H1 (cell line): ENCODE data around the gene XCL1. TPM values are rescaled to one million over a fixed set of nuclear protein-coding genes. Genes with fewer than 3 reads are reported as not detected.

Experiments used
- CTCF ChIA-PET: fragments of 300-600 bp; sonication (Branson Sonifier 250); formaldehyde crosslinking; loops from one replicate; lab custom pipeline; 2021; ENCODE audit not compliant: partially characterized antibody; lab: Charles Lee
- POLR2A ChIA-PET: fragments of 300-600 bp; sonication (Branson Sonifier 250); formaldehyde crosslinking; loops from one replicate; lab custom pipeline; 2021; ENCODE audit warnings: inconsistent platforms; ENCODE audit not compliant: partially characterized antibody; lab: Charles Lee
- DNase-seq, 2 experiments: peaks; one replicate each; pipeline versions ENCODE4 v3.0.0 to v3.0.0-alpha.2; 2010 to 2022; ENCODE audit warnings: low spot score in 2 of 2, low read depth in 1 of 2, mixed read lengths in 1 of 2
- FAIRE-seq: peaks from 2 replicates; lab custom pipeline; 2011; peaks lifted over from hg19 to GRCh38; lab: Jason Lieb, UNC
- H2AFZ ChIP-seq: 2 replicates; pipeline ENCODE4 v1.8.1; 2012; ENCODE audit warnings: low read length, inconsistent platforms
- H2AK5ac ChIP-seq: 2 replicates; pipeline ENCODE4 v1.6.1; 2013; ENCODE audit warnings: low read depth, low read length
- H2BK120ac ChIP-seq: replicated peaks from 2 replicates; pipeline ENCODE3; 2013; ENCODE audit warnings: low read depth, low read length, inconsistent platforms
- H2BK12ac ChIP-seq: 2 replicates; pipeline ENCODE4 v1.6.1; 2013; ENCODE audit warnings: low read depth, low read length
- H2BK15ac ChIP-seq: 2 replicates; pipeline ENCODE4 v1.6.1; 2013; ENCODE audit warnings: low read length
- H2BK20ac ChIP-seq: 2 replicates; pipeline ENCODE4 v1.6.1; 2013; ENCODE audit warnings: low read length
- H2BK5ac ChIP-seq: 2 replicates; pipeline ENCODE4 v1.6.1; 2013; ENCODE audit warnings: low read depth, low read length
- H3K14ac ChIP-seq: 2 replicates; pipeline ENCODE4 v1.6.1; 2013; ENCODE audit warnings: inconsistent platforms; ENCODE audit not compliant: insufficient read length
- H3K18ac ChIP-seq: 2 replicates; pipeline ENCODE4 v1.6.1; 2013; ENCODE audit warnings: low read length; ENCODE audit errors: extremely low read depth
- H3K23ac ChIP-seq: 2 replicates; pipeline ENCODE4 v1.6.1; 2013; ENCODE audit warnings: inconsistent platforms; ENCODE audit not compliant: insufficient read length
- H3K23me2 ChIP-seq: 2 replicates; pipeline ENCODE4 v1.6.1; 2013; ENCODE audit warnings: low read depth, low read length
- H3K27ac ChIP-seq: 2 replicates; pipeline ENCODE4 v1.6.1; 2011; ENCODE audit warnings: low read depth, low read length, inconsistent platforms
- H3K27me3 ChIP-seq, 4 experiments: replicated peaks in 1 of 4; 1 replicate in 1 of 4; 2 replicates in 3 of 4; pipeline versions ENCODE4 v1.6.1 to v1.8.1; 2011 to 2013; ENCODE audit warnings: low read length in 3 of 4, mild to moderate bottlenecking in 3 of 4, inconsistent platforms in 2 of 4, mixed read lengths in 2 of 4, moderate library complexity in 1 of 4; ENCODE audit not compliant: control insufficient read depth in 3 of 4, insufficient read depth in 3 of 4; ENCODE audit errors: extremely low read depth in 1 of 4
- H3K36me3 ChIP-seq, 4 experiments: 2 replicates each; pipeline versions ENCODE4 v1.6.1 to v1.8.1; 2011 to 2013; ENCODE audit warnings: mild to moderate bottlenecking in 4 of 4, low read length in 3 of 4, moderate library complexity in 2 of 4, control low read depth in 1 of 4, inconsistent platforms in 1 of 4; ENCODE audit not compliant: insufficient read depth in 4 of 4, control insufficient read depth in 2 of 4
- H3K4ac ChIP-seq: replicated peaks from 2 replicates; pipeline ENCODE3; 2013; ENCODE audit warnings: low read length, low read depth, mixed read lengths, inconsistent platforms; ENCODE audit not compliant: insufficient read length
- H3K4me1 ChIP-seq, 4 experiments: replicated peaks in 1 of 4; 1 replicate in 1 of 4; 2 replicates in 3 of 4; pipeline versions ENCODE4 v1.6.1 to v1.8.1; 2011 to 2013; ENCODE audit warnings: low read length in 3 of 4, inconsistent platforms in 2 of 4, mixed read lengths in 1 of 4; ENCODE audit not compliant: insufficient read depth in 4 of 4, control insufficient read depth in 3 of 4
- H3K4me2 ChIP-seq, 2 experiments: 2 replicates each; pipeline versions ENCODE4 v1.6.1 to v1.8.1; 2011 to 2013; ENCODE audit warnings: low read depth in 2 of 2, low read length in 2 of 2, control low read depth in 1 of 2, inconsistent platforms in 1 of 2, mild to moderate bottlenecking in 1 of 2; ENCODE audit not compliant: insufficient read depth in 1 of 2
- H3K4me3 ChIP-seq, 4 experiments: fragments of 200-600, 300-600 bp in 1 of 4; sonication (generic), shearing (Covaris generic), sonication (Bioruptor Twin) in 1 of 4; 2 replicates each; pipeline versions ENCODE4 v1.5.1 to v1.8.1; 2011 to 2016; ENCODE audit warnings: low read length in 4 of 4, low read depth in 3 of 4, control low read depth in 2 of 4, inconsistent platforms in 2 of 4, mild to moderate bottlenecking in 2 of 4, mixed read lengths in 1 of 4, moderate library complexity in 1 of 4; ENCODE audit not compliant: insufficient read depth in 2 of 4; ENCODE audit errors: extremely low read depth in 1 of 4
- H3K56ac ChIP-seq: replicated peaks from 2 replicates; pipeline ENCODE3; 2013; ENCODE audit warnings: low read depth, mild to moderate bottlenecking, mixed read lengths, low read length, inconsistent platforms; ENCODE audit not compliant: insufficient read length
- H3K79me1 ChIP-seq: 2 replicates; pipeline ENCODE4 v1.6.1; 2013; ENCODE audit warnings: low read depth, low read length, control low read depth
- H3K79me2 ChIP-seq, 2 experiments: 2 replicates each; pipeline versions ENCODE4 v1.6.1 to v1.8.1; 2012 to 2013; ENCODE audit warnings: low read length in 2 of 2, mild to moderate bottlenecking in 2 of 2, inconsistent platforms in 1 of 2; ENCODE audit not compliant: insufficient read depth in 2 of 2, control insufficient read depth in 1 of 2
- H3K9ac ChIP-seq, 4 experiments: replicated peaks in 1 of 4; 1 replicate in 1 of 4; 2 replicates in 3 of 4; pipeline versions ENCODE4 v1.6.1 to v1.8.1; 2011 to 2013; ENCODE audit warnings: low read depth in 3 of 4, low read length in 3 of 4, control low read depth in 2 of 4, mild to moderate bottlenecking in 2 of 4, moderate library complexity in 2 of 4, inconsistent platforms in 1 of 4; ENCODE audit errors: extremely low read depth in 1 of 4
- H3K9me3 ChIP-seq, 2 experiments: 2 replicates each; pipeline versions ENCODE4 v1.6.1 to v1.8.1; 2012 to 2013; ENCODE audit warnings: mild to moderate bottlenecking in 2 of 2, moderate library complexity in 2 of 2, control low read depth in 1 of 2, inconsistent platforms in 1 of 2, low read depth in 1 of 2, low read length in 1 of 2, mixed read lengths in 1 of 2; ENCODE audit not compliant: insufficient read depth in 2 of 2
- H4K20me1 ChIP-seq, 2 experiments: replicated peaks in 1 of 2; 2 replicates each; pipeline versions ENCODE3 to v1.8.1; 2011 to 2013; ENCODE audit warnings: inconsistent platforms in 2 of 2, low read length in 2 of 2, mild to moderate bottlenecking in 1 of 2; ENCODE audit not compliant: insufficient read depth in 2 of 2, control insufficient read depth in 1 of 2
- H4K5ac ChIP-seq: 2 replicates; pipeline ENCODE4 v1.6.1; 2013; ENCODE audit warnings: low read length, low read depth, mixed read lengths, inconsistent platforms; ENCODE audit not compliant: insufficient read length
- H4K8ac ChIP-seq: 2 replicates; pipeline ENCODE4 v1.8.0; 2013; ENCODE audit warnings: mild to moderate bottlenecking, moderate library complexity, low read length, inconsistent platforms; ENCODE audit not compliant: insufficient read depth; ENCODE audit errors: extremely low read depth
- H4K91ac ChIP-seq: replicated peaks from 2 replicates; pipeline ENCODE3; 2013; ENCODE audit warnings: low read length, mixed read lengths, inconsistent platforms; ENCODE audit not compliant: insufficient read length
- BACH1 ChIP-seq: IDR thresholded peaks from 2 replicates; pipeline ENCODE4 v1.6.1; 2012; ENCODE audit warnings: low read length, improper control_type of control experiment
- CEBPB ChIP-seq: IDR thresholded peaks from 2 replicates; pipeline ENCODE4 v1.6.1; 2012; ENCODE audit warnings: low read depth, low read length
- WGBS, 2 experiments: shearing (Covaris generic) in 1 of 2; methylation state at CpG; one replicate each; pipeline versions ENCODE4 v1.1.6 to v1.1.7; 2013 to 2015; ENCODE audit warnings: low lambda C conversion rate in 2 of 2, mixed read lengths in 2 of 2, inconsistent platforms in 1 of 2, low coverage in 1 of 2, missing lambda C conversion rate in 1 of 2; ENCODE audit not compliant: insufficient replicate concordance in 2 of 2, insufficient coverage in 1 of 2, insufficient read length in 1 of 2; ENCODE audit errors: extremely low coverage in 1 of 2, missing lambda C conversion rate in 1 of 2; 5-methylcytosine and 5-hydroxymethylcytosine counted together
- polyA plus RNA-seq, 7 experiments: library from polyadenylated mRNA; depleted of rRNA in 3 of 7; stranded (reverse) in 5 of 7; unstranded in 2 of 7; fragments of >200 nt in 5 of 7; fragments of 200-250 nt in 2 of 7; gene quantifications; 1 replicate in 5 of 7; 2 replicates in 1 of 7; 4 replicates in 1 of 7; pipeline versions ENCODE4 v1.2.1 to v1.2.3, GENCODE V29; 2011 to 2013; ENCODE audit warnings: missing spikeins in 2 of 7, mixed read lengths in 2 of 7
- total RNA-seq: library from RNA; stranded (reverse); fragmentation: NEBNext Ultra II Directional; extraction: Animal tissue kit (Norgen Biotek cat#: 25700); gene quantifications from 2 replicates; pipeline ENCODE4 v1.2.1, GENCODE V29; 2021

Gene XCL1
- total and polyA plus RNA-seq, 2 of the 8 experiments (the other 6 are each of a cell fraction or from before 2014, with no cell fraction given) = 0.39 to 0.63 TPM

- CTCF ChIA-PET = interaction anchor here (0.6 to 3.0 kb wide), 8 partner anchors 8 to 401 kb away, joined by 3 to 7 read pairs (median 3); no protein-coding TSS in a partner anchor
- no peak for FAIRE-seq
- H2AFZ ChIP-seq = no peak overlapping the region
- H3K79me1 ChIP-seq = no peaks in the 10 kb centered on the region
- H2BK20ac ChIP-seq = no peak overlapping the region
- H3K27ac ChIP-seq = no peak overlapping the region
- H3K4me1 ChIP-seq = no peaks in the 10 kb centered on the region
- TF ChIP-seq BACH1 (no peak), CEBPB (no peak)
- POLR2A ChIA-PET = no interaction called here
- no peak overlapping the region for H2AK5ac ChIP-seq
- H2BK120ac ChIP-seq = no peak overlapping the region
- no peak overlapping the region for H4K8ac ChIP-seq
- H3K9me3 ChIP-seq = no peaks in the 10 kb centered on the region
- no peak overlapping the region for H3K18ac ChIP-seq
- no peak overlapping the region for H4K91ac ChIP-seq
- H3K4me3 ChIP-seq = no peak overlapping the region
- H3K23ac ChIP-seq = no peak overlapping the region
- no peak overlapping the region for H3K9ac ChIP-seq
- DNase-seq = no peak
- no peak overlapping the region for H2BK5ac ChIP-seq
- no peaks in the 10 kb centered on the region for H3K27me3 ChIP-seq
- no peak overlapping the region for H3K4me2 ChIP-seq
- H2BK12ac ChIP-seq = no peak overlapping the region
- no peaks in the 10 kb centered on the region for H4K20me1 ChIP-seq
- 75% methylated on average over 6 of the region's 6 CpGs; no CpG with 5 or more reads in 1 of the 2 experiments for whole genome bisulfite sequencing, 2 experiments
- H4K5ac ChIP-seq = no peak overlapping the region
- no peak overlapping the region for H3K14ac ChIP-seq
- no peaks in the 10 kb centered on the region for H3K79me2 ChIP-seq
- H3K23me2 ChIP-seq = no peaks in the 10 kb centered on the region; the same call in 1 of the 2 replicates
- no peaks in the 10 kb centered on the region; a peak in 1 of 8 replicates for H3K36me3 ChIP-seq
- H3K4ac ChIP-seq = no peak overlapping the region
- no peak overlapping the region for H3K56ac ChIP-seq
- H2BK15ac ChIP-seq = no peak overlapping the region
These were observed 6.4 kb downstream of the XCL1 start for GRCh38 chr1:168582688-168583336.
